ENCODE measurements around the gene GRP. TPM values are rescaled to one million over a fixed set of nuclear protein-coding genes. Genes with fewer than 3 reads are reported as not detected.
"Not testable (repeated sequence)": the region's sequence is repeated elsewhere in the genome, so short reads cannot be mapped to it uniquely, and the experiment has no call there.

Gene GRP
- total RNA-seq, 4 donors from 2014 or later: 0.67 to 8.6 (median 2.9) TPM; not detected in 1

DNA sequence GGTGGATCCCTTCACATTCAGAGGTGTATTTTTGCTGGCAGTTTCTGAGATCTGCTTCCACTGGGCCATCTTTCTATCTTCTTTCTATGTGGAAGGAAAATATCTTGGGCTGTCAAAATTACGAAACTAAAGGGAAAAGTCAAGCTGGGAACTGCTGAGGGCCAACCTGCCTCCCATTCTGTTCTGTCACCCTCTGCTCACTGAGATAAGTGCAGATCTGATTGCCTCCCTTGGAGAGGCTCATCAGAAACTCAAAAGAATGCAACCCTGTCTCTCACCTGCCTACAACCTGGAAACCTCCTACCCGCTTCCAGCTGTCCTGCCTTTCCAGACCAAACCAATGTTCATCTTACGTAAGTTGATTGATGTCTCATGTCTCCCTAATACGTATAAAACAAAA lies 26.8 kb downstream of the GRP start:
- 52 to 63% methylated on average over 4 of the region's 4 CpGs for WGBS, 2 donors
- H3K4me1 ChIP-seq: no peaks in the 10 kb centered on the region
- intact Hi-C loops (cut with DNase I): no loop called here
- H3K36me3 ChIP-seq: no peaks in the 10 kb centered on the region
- H3K27ac ChIP-seq: no peak overlapping the region
- no peaks in the 10 kb centered on the region for H3K9me3 ChIP-seq
- no peaks in the 10 kb centered on the region for H3K27me3 ChIP-seq
- TF ChIP-seq CTCF (IDR thresholded peaks at IDR 0.05) (no peak), POLR2A (IDR thresholded peaks at IDR 0.05) (no peak)
- no peak for DNase-seq
- no peak overlapping the region for H3K4me3 ChIP-seq (replicated peaks in 1 of 3)

- H3K4me3 ChIP-seq (replicated peaks in 1 of 3): no peak overlapping the region
- WGBS, 2 donors: 25% methylated on average over 5 of the region's 5 CpGs
- intact Hi-C loops (cut with DNase I): no loop called here
- no peaks in the 10 kb centered on the region for H3K9me3 ChIP-seq
- no peaks in the 10 kb centered on the region for H3K36me3 ChIP-seq
- no peaks in the 10 kb centered on the region for H3K27me3 ChIP-seq
- TF ChIP-seq POLR2A (IDR thresholded peaks at IDR 0.05) (no peak), CTCF (IDR thresholded peaks at IDR 0.05) (peak; percentile 35 to 75 (median 64))
- no peak overlapping the region for H3K27ac ChIP-seq
- H3K4me1 ChIP-seq: no peaks in the 10 kb centered on the region
- DNase-seq: peak; percentile 46 to 52
Measured at GRCh38 chr18:59249199-59249774, 29.3 kb downstream of the GRP start.

- intact Hi-C loops (cut with DNase I); H3K27me3 ChIP-seq; DNase-seq; H3K4me1 ChIP-seq; H3K27ac ChIP-seq; H3K9me3 ChIP-seq; H3K36me3 ChIP-seq; H3K4me3 ChIP-seq (replicated peaks in 1 of 3): not testable (repeated sequence)
- 98 to 100% methylated on average over 13 to 19 of the region's 30 CpGs for WGBS, 2 donors
Measured at GRCh38 chr18:59255491-59255890, 35.5 kb downstream of the GRP start.

DNA sequence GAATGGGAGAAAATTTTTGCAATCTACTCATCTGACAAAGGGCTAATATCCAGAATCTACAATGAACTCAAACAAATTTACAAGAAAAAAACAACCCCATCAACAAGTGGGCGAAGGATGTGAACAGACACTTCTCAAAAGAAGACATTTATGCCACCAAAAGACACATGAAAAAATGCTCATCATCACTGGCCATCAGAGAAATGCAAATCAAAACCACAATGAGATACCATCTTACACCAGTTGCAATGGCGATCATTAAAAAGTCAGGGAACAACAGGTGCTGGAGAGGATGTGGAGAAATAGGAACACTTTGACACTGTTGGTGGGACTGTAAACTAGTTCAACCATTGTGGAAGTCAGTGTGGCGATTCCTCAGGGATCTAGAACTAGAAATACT lies 41.9 kb downstream of the GRP start:
- H3K9me3 ChIP-seq; H3K27ac ChIP-seq; intact Hi-C loops (cut with DNase I); H3K4me1 ChIP-seq; H3K36me3 ChIP-seq; H3K4me3 ChIP-seq (replicated peaks in 1 of 3); DNase-seq: not testable (repeated sequence)
- WGBS, 2 donors: 80 to 93% methylated on average over 3 of the region's 3 CpGs
- peaks cover 27% of the 10 kb centered on the region for H3K27me3 ChIP-seq

DNA sequence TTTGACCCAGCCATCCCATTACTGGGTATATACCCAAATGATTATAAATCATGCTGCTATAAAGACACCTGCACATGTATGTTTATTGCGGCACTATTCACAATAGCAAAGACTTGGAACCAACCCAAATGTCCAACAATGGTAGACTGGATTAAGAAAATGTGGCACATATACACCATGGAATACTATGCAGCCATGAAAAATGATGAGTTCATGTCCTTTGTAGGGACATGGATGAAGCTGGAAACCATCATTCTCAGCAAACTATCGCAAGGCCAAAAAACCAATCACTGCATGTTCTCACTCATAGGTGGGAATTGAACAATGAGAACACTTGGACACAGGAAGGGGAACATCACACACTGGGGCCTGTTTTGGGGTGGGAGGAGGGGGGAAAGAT lies 42.3 kb downstream of the GRP start:
- H3K4me1 ChIP-seq; H3K27ac ChIP-seq; H3K36me3 ChIP-seq; intact Hi-C loops (cut with DNase I); H3K4me3 ChIP-seq (replicated peaks in 1 of 3); DNase-seq; H3K9me3 ChIP-seq: not testable (repeated sequence)
- peaks cover 27% of the 10 kb centered on the region for H3K27me3 ChIP-seq
- WGBS, 2 donors: 84 to 96% methylated on average over 2 of the region's 2 CpGs

- H3K9me3 ChIP-seq: no peaks in the 10 kb centered on the region
- WGBS, 2 donors: 12 to 14% methylated on average over 16 of the region's 16 CpGs
- H3K36me3 ChIP-seq: no peaks in the 10 kb centered on the region
- TF ChIP-seq POLR2A (IDR thresholded peaks at IDR 0.05): no peak
- TF ChIP-seq CTCF (IDR thresholded peaks at IDR 0.05): no peak
- H3K4me1 ChIP-seq: peaks cover 5 to 8% of the 10 kb centered on the region in 2 donors
- intact Hi-C loops (cut with DNase I): no loop called here
- H3K27ac ChIP-seq: no peak overlapping the region
- no peak overlapping the region for H3K4me3 ChIP-seq (replicated peaks in 1 of 3)
- H3K27me3 ChIP-seq: peaks cover 34% of the 10 kb centered on the region
- no peak for DNase-seq
Measured at GRCh38 chr18:59263661-59264060, 43.7 kb downstream of the GRP start.

GRCh38 chr18:59264121-59264571 lies 44.2 kb downstream of the GRP start:
- peaks cover 7 to 11% of the 10 kb centered on the region in 2 donors for H3K4me1 ChIP-seq
- H3K36me3 ChIP-seq: no peaks in the 10 kb centered on the region
- no peak overlapping the region for H3K27ac ChIP-seq
- no peak for DNase-seq
- H3K27me3 ChIP-seq: peaks cover 37% of the 10 kb centered on the region
- H3K4me3 ChIP-seq (replicated peaks in 1 of 3): no peak overlapping the region
- 4 to 6% methylated on average over 10 to 16 of the region's 17 CpGs for WGBS, 2 donors
- TF ChIP-seq POLR2A (IDR thresholded peaks at IDR 0.05) (no peak), CTCF (IDR thresholded peaks at IDR 0.05) (no peak)
- no peaks in the 10 kb centered on the region for H3K9me3 ChIP-seq
- intact Hi-C loops (cut with DNase I): no loop called here

Data from thyroid gland (tissue), 4 donors.